KMS-11 (cell line): ENCODE data around the gene CCNF.

Experiments used
- H2AFZ ChIP-seq: fragments of 200-600 bp; sonication (generic); 2 replicates; pipeline ENCODE4 v1.6.1; 2016; ENCODE audit warnings: antibody characterized with exemption, mixed run types, low read depth
- H3K27ac ChIP-seq: fragments of 200-600 bp; sonication (generic); 2 replicates; pipeline ENCODE4 v1.6.1; 2016; ENCODE audit warnings: mild to moderate bottlenecking, mixed run types
- H3K27me3 ChIP-seq: fragments of 200-600 bp; sonication (generic); 2 replicates; pipeline ENCODE4 v1.6.1; 2017; ENCODE audit warnings: mild to moderate bottlenecking, low read depth, mixed run types, moderate library complexity; ENCODE audit not compliant: insufficient read depth
- H3K36me3 ChIP-seq: fragments of 200-600 bp; sonication (generic); 2 replicates; pipeline ENCODE4 v1.6.1; 2017; ENCODE audit warnings: mild to moderate bottlenecking, mixed run types; ENCODE audit not compliant: insufficient read depth
- H3K4me1 ChIP-seq: fragments of 200-600 bp; sonication (generic); 2 replicates; pipeline ENCODE4 v1.6.1; 2016; ENCODE audit warnings: mild to moderate bottlenecking, low read depth, mixed run types; ENCODE audit not compliant: poor library complexity, severe bottlenecking
- H3K4me2 ChIP-seq: fragments of 200-600 bp; sonication (generic); 2 replicates; pipeline ENCODE4 v1.7.0; 2016; ENCODE audit warnings: mild to moderate bottlenecking, mixed run types
- H3K4me3 ChIP-seq: fragments of 200-600 bp; sonication (generic); IDR thresholded peaks from 2 replicates; pipeline ENCODE4 v1.6.1; 2017; ENCODE audit warnings: low read depth, low read length, mixed read lengths; ENCODE audit not compliant: insufficient read depth
- H3K79me2 ChIP-seq: fragments of 200-600 bp; sonication (generic); 2 replicates; pipeline ENCODE4 v1.6.1; 2016; ENCODE audit warnings: low read depth, mixed run types; ENCODE audit not compliant: insufficient read depth
- H3K9ac ChIP-seq: fragments of 200-600 bp; sonication (generic); 2 replicates; pipeline ENCODE4 v1.6.1; 2016; ENCODE audit warnings: mild to moderate bottlenecking, mixed run types
- H4K20me1 ChIP-seq: fragments of 200-600 bp; sonication (generic); 2 replicates; pipeline ENCODE4 v1.6.1; 2016; ENCODE audit warnings: mild to moderate bottlenecking, mixed run types; ENCODE audit not compliant: insufficient read depth
- CTCF ChIP-seq: fragments of 200-600 bp; sonication (generic); conservative IDR thresholded peaks from 2 replicates; pipeline ENCODE4 v1.6.1; 2017; ENCODE audit warnings: low read depth, mild to moderate bottlenecking, antibody characterized with exemption, low read length, moderate library complexity, mixed read lengths

Gene CCNF

GRCh38 chr16:2497695-2498484 lies 68.6 kb downstream of the CCNF start:
- H4K20me1 ChIP-seq, result no peaks in the 10 kb centered on the region
- TF ChIP-seq CTCF, result no peak
- H3K4me3 ChIP-seq, result no peak overlapping the region
- H3K27ac ChIP-seq, result no peak overlapping the region; the same call in 1 of the 2 replicates
- no peak overlapping the region for H2AFZ ChIP-seq
- H3K79me2 ChIP-seq, result no peaks in the 10 kb centered on the region
- H3K9ac ChIP-seq, result no peak overlapping the region
- no peak overlapping the region for H3K4me2 ChIP-seq
- no peaks in the 10 kb centered on the region for H3K4me1 ChIP-seq
- no peaks in the 10 kb centered on the region for H3K36me3 ChIP-seq
- no peaks in the 10 kb centered on the region for H3K27me3 ChIP-seq

GRCh38 chr16:2498531-2499253 lies 69.4 kb downstream of the CCNF start:
- H3K79me2 ChIP-seq, result no peaks in the 10 kb centered on the region
- no peak overlapping the region for H3K4me2 ChIP-seq
- no peak overlapping the region for H3K4me3 ChIP-seq
- no peak overlapping the region for H3K27ac ChIP-seq
- H4K20me1 ChIP-seq, result no peaks in the 10 kb centered on the region
- no peak overlapping the region for H3K9ac ChIP-seq
- H3K4me1 ChIP-seq, result no peaks in the 10 kb centered on the region
- H2AFZ ChIP-seq, result no peak overlapping the region
- no peaks in the 10 kb centered on the region for H3K27me3 ChIP-seq
- no peaks in the 10 kb centered on the region for H3K36me3 ChIP-seq
- no peak for TF ChIP-seq CTCF

- H4K20me1 ChIP-seq, result no peaks in the 10 kb centered on the region
- no peaks in the 10 kb centered on the region for H3K27me3 ChIP-seq
- H3K4me2 ChIP-seq, result no peak overlapping the region
- no peaks in the 10 kb centered on the region for H3K4me1 ChIP-seq
- no peak overlapping the region for H3K27ac ChIP-seq
- no peak overlapping the region for H3K4me3 ChIP-seq
- H3K79me2 ChIP-seq, result no peaks in the 10 kb centered on the region
- H2AFZ ChIP-seq, result no peak overlapping the region
- H3K36me3 ChIP-seq, result no peaks in the 10 kb centered on the region
- TF ChIP-seq CTCF, result no peak
- no peak overlapping the region for H3K9ac ChIP-seq
Observed at GRCh38 chr16:2499454-2499853, 70.2 kb downstream of the CCNF start.

- no peaks in the 10 kb centered on the region for H4K20me1 ChIP-seq
Observed at GRCh38 chr16:2499890-2500429, 70.7 kb downstream of the CCNF start.

More at GRCh38 chr16:2499890-2500429, 70.7 kb downstream of the CCNF start:
- TF ChIP-seq CTCF, result no peak
- Histone ChIP-seq H3K9ac (no peak overlapping the region), H3K27ac (no peak overlapping the region), H3K36me3 (no peaks in the 10 kb centered on the region), H3K4me1 (no peaks in the 10 kb centered on the region), H3K79me2 (no peaks in the 10 kb centered on the region), H2AFZ (no peak overlapping the region), H3K4me3 (no peak overlapping the region), H3K27me3 (no peaks in the 10 kb centered on the region), H3K4me2 (no peak overlapping the region)
